SJSA1 (cell line): ENCODE data around the gene UPK3A. TPM values are rescaled to one million over a fixed set of nuclear protein-coding genes. Genes with fewer than 3 reads are reported as not detected.

Source experiments
- DNase-seq, 2 experiments: peaks; one replicate each; pipeline ENCODE4 v3.0.0-alpha.2; 2015 to 2020; ENCODE audit warnings: low spot score in 2 of 2, low read depth in 1 of 2
- H3K27ac ChIP-seq: fragments of 250-450 bp; sonication (Bioruptor Pico); 2 replicates; pipeline ENCODE4 v1.5.1; 2020; ENCODE audit warnings: mild to moderate bottlenecking, moderate library complexity
- H3K27me3 ChIP-seq: fragments of 250-450 bp; sonication (Bioruptor Pico); replicated peaks from 2 replicates; pipeline ENCODE4 v1.5.1; 2020; ENCODE audit warnings: mild to moderate bottlenecking, moderate library complexity
- H3K36me3 ChIP-seq: fragments of 250-450 bp; sonication (Bioruptor Pico); 2 replicates; pipeline ENCODE4 v1.5.1; 2020; ENCODE audit warnings: mild to moderate bottlenecking
- H3K4me1 ChIP-seq: fragments of 250-450 bp; sonication (Bioruptor Pico); replicated peaks from 2 replicates; pipeline ENCODE4 v1.6.1; 2021; ENCODE audit warnings: mild to moderate bottlenecking
- H3K4me3 ChIP-seq: fragments of 250-450 bp; sonication (Bioruptor Pico); 2 replicates; pipeline ENCODE4 v1.5.1; 2020; ENCODE audit warnings: mild to moderate bottlenecking
- H3K9me3 ChIP-seq: fragments of 250-450 bp; sonication (Bioruptor Pico); replicated peaks from 2 replicates; pipeline ENCODE4 v1.5.1; 2020; ENCODE audit warnings: mild to moderate bottlenecking
- total RNA-seq: library from RNA; depleted of rRNA; stranded (reverse); fragments of >200 nt; shearing (Covaris generic); gene quantifications from 2 replicates; pipeline ENCODE4 v1.2.3, GENCODE V29; 2014; rRNA removed

The UPK3A gene
- total RNA-seq, 1 experiment from 2014 or later: not detected

GRCh38 chr22:45344334-45344733 is 59.6 kb downstream of the UPK3A start:
- Histone ChIP-seq H3K4me3 (no peak overlapping the region), H3K27me3 (no peaks in the 10 kb centered on the region)
- no peak for DNase-seq

More at GRCh38 chr22:45344334-45344733, 59.6 kb downstream of the UPK3A start:
- Histone ChIP-seq H3K9me3 (no peaks in the 10 kb centered on the region), H3K27ac (no peak overlapping the region), H3K4me1 (no peaks in the 10 kb centered on the region), H3K36me3 (peaks cover 41% of the 10 kb centered on the region)

Other genes with a start within 250 kb of the UPK3A start
- 61.9 and 124 TPM in 2 replicates for gene NUP50, start 121.0 kb upstream of the UPK3A start, total RNA-seq
- gene KIAA0930, start 44.1 kb upstream of the UPK3A start, total RNA-seq: 126 and 192 TPM in 2 replicates
- 19.8 and 21.1 TPM in 2 replicates for gene FAM118A, start 25.0 kb downstream of the UPK3A start, total RNA-seq
- gene SMC1B, start 128.7 kb downstream of the UPK3A start, total RNA-seq: not detected in 2 replicates
- not detected in 2 replicates for gene RIBC2, start 128.7 kb downstream of the UPK3A start, total RNA-seq
- 25.9 and 38.8 TPM in 2 replicates for gene FBLN1, start 217.9 kb downstream of the UPK3A start, total RNA-seq